Activated T-cell treated with anti-CD3 and anti-CD28 coated beads for 24 hours (primary cell): ENCODE data around the gene TOR2A.

Experiments used
- DNase-seq: peaks from one replicate; pipeline ENCODE4 v3.0.0-alpha.2; 2020; ENCODE audit warnings: low read depth

The TOR2A gene

GRCh38 chr9:127720031-127720864 lies 14.8 kb downstream of the TOR2A start:
- no peak for DNase-seq

GRCh38 chr9:127717766-127718165 lies 17.3 kb downstream of the TOR2A start:
- no peak for DNase-seq

- no peak for DNase-seq
Measured at GRCh38 chr9:127716412-127716811, 18.7 kb downstream of the TOR2A start.

- peak; percentile 96 for DNase-seq
Measured at GRCh38 chr9:127715470-127716337, 19.4 kb downstream of the TOR2A start, which contains the start of the genes PTRH1 and TTC16. Gene PTRH1 (minus strand): TSS chr9:127715663. CDS start chr9:127715639, 24 bp downstream. Gene TTC16 (plus strand): TSS chr9:127716079. CDS start chr9:127716146, 67 bp downstream.

- no peak for DNase-seq
Measured at GRCh38 chr9:127714951-127715469, 20.1 kb downstream of the TOR2A start.

GRCh38 chr9:127714020-127714750 lies 20.9 kb downstream of the TOR2A start:
- no peak for DNase-seq

- DNase-seq = no peak
Measured at GRCh38 chr9:127712867-127713266, 22.2 kb downstream of the TOR2A start.

GRCh38 chr9:127712371-127712770 lies 22.7 kb downstream of the TOR2A start:
- DNase-seq = no peak

GRCh38 chr9:127711831-127712274 lies 23.2 kb downstream of the TOR2A start:
- DNase-seq = no peak

- DNase-seq = no peak
Measured at GRCh38 chr9:127711226-127711701, 23.8 kb downstream of the TOR2A start.

- DNase-seq = no peak
Measured at GRCh38 chr9:127710204-127710783, 24.8 kb downstream of the TOR2A start.

- no peak for DNase-seq
Measured at GRCh38 chr9:127708952-127709587, 26.0 kb downstream of the TOR2A start.

GRCh38 chr9:127707766-127708165 lies 27.3 kb downstream of the TOR2A start:
- DNase-seq = no peak

- DNase-seq = no peak
Measured at GRCh38 chr9:127706836-127707241, 28.3 kb downstream of the TOR2A start, which contains the start of gene CFAP157. Gene CFAP157 (plus strand): TSS chr9:127706988. CDS start chr9:127707032, 44 bp downstream.

- DNase-seq = no peak
Measured at GRCh38 chr9:127705577-127706379, 29.3 kb downstream of the TOR2A start.

- DNase-seq = no peak
Measured at GRCh38 chr9:127703289-127703946, 31.7 kb downstream of the TOR2A start.

GRCh38 chr9:127700594-127701255 lies 34.4 kb downstream of the TOR2A start:
- DNase-seq = no peak

- DNase-seq = no peak
Measured at GRCh38 chr9:127700140-127700539, 35.0 kb downstream of the TOR2A start.
